Fibroblast of skin of right quadriceps (primary cell): ENCODE data around the gene NUTM2A.
"Not testable (repeated sequence)": the region's sequence is repeated elsewhere in the genome, so short reads cannot be mapped to it uniquely, and the experiment has no call there.

Experiments used
- DNase-seq: peaks from one replicate; pipeline ENCODE4 v3.0.0-alpha.2; 2013

Gene NUTM2A

DNA sequence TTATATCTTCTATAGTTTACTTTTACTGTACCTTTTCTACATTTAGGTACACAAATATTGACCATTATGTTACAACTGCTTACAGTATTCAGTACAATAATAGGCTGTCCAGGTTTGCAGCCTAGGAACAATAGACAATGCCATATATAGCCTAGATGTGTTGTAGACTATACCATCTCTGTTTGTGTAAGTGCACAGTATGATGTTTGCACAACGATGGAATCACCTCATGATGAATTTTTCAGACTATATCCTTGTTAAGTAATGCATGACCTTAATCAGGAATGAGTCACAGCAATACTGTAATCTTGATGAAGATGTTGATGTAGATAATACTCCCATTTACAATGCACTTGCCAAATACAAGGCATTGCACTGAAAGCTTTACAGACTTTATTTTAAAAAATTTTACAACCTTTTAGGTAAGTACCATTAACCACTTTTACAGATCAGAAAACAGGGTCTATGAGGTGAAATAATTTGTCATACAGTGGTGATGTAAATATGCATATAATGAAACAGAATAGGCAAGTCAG is 23.6 kb downstream of the NUTM2A start:
- not testable (repeated sequence) for DNase-seq

- DNase-seq: not testable (repeated sequence)
Measured at GRCh38 chr10:87280749-87281392, 55.6 kb downstream of the NUTM2A start.
